B cell (primary cell): ENCODE results near the gene TMCO1. TPM values are rescaled to one million over a fixed set of nuclear protein-coding genes. Genes with fewer than 3 reads are reported as not detected.
"Not testable (repeated sequence)": the region's sequence is repeated elsewhere in the genome, so short reads cannot be mapped to it uniquely, and the experiment has no call there.

Experiments
- ATAC-seq: fragments of 200-7000 bp; cut with Tn5 transposase; one replicate; pipeline ENCODE4 v1.10.0; 2021; ENCODE audit warnings: low read depth, mild to moderate bottlenecking, moderate number of reproducible peaks, moderate library complexity
- CTCF ChIA-PET: fragments of 350-600 bp; sonication (Branson Sonifier 250); formaldehyde crosslinking; loops from one replicate; lab custom pipeline; 2021; ENCODE audit warnings: antibody characterized with exemption, inconsistent platforms; lab: Charles Lee
- POLR2A ChIA-PET: fragments of 350-600 bp; sonication (Branson Sonifier 250); formaldehyde crosslinking; loops from one replicate; lab custom pipeline; 2021; ENCODE audit warnings: antibody characterized with exemption; lab: Charles Lee
- DNase-seq: peaks from one replicate; pipeline ENCODE4 v3.0.0; 2013
- H2AFZ ChIP-seq: 2 replicates; pipeline ENCODE4 v1.6.1; 2012; ENCODE audit warnings: mild to moderate bottlenecking, low read depth, low read length; ENCODE audit not compliant: insufficient read depth, poor library complexity, severe bottlenecking
- H3K27ac ChIP-seq, 2 donors: 1 replicate in 1 of 2; 2 replicates in 1 of 2; pipeline ENCODE4 v1.5.1; 2012 to 2013; ENCODE audit warnings: low read length in 2 of 2, mild to moderate bottlenecking in 2 of 2, moderate library complexity in 1 of 2
- H3K27me3 ChIP-seq, 4 experiments: fragments of 200-600 bp in 1 of 4; sonication (generic) in 1 of 4; replicated peaks in 1 of 4; 1 replicate in 2 of 4; 2 replicates in 2 of 4; pipeline versions ENCODE4 v1.6.1 to v1.7.0; 2013 to 2016; ENCODE audit warnings: low read length in 3 of 4, mild to moderate bottlenecking in 2 of 4, mixed read lengths in 1 of 4, moderate library complexity in 1 of 4; ENCODE audit not compliant: insufficient read depth in 4 of 4, control insufficient read depth in 3 of 4; ENCODE audit errors: control extremely low read depth in 1 of 4
- H3K36me3 ChIP-seq, 2 experiments: replicated peaks in 1 of 2; 1 replicate in 1 of 2; 2 replicates in 1 of 2; pipeline versions ENCODE4 v1.6.1 to v1.7.1; 2013; ENCODE audit warnings: low read length in 1 of 2; ENCODE audit not compliant: insufficient read depth in 2 of 2, control insufficient read depth in 1 of 2; ENCODE audit errors: control extremely low read depth in 1 of 2, extremely low read depth in 1 of 2
- H3K4me1 ChIP-seq, 2 donors: fragments of 200-600 bp in 1 of 2; sonication (generic) in 1 of 2; 1 replicate in 1 of 2; 2 replicates in 1 of 2; pipeline versions ENCODE4 v1.5.1 to v1.6.1; 2013 to 2017; ENCODE audit warnings: low read length in 2 of 2; ENCODE audit not compliant: control insufficient read depth in 2 of 2, insufficient read depth in 2 of 2
- H3K4me2 ChIP-seq: replicated peaks from 2 replicates; pipeline ENCODE3; 2012; ENCODE audit warnings: mild to moderate bottlenecking, low read depth, low read length; ENCODE audit not compliant: poor library complexity, severe bottlenecking
- H3K4me3 ChIP-seq, 5 experiments: fragments of 200-600 bp in 1 of 5; sonication (generic) in 1 of 5; 1 replicate in 3 of 5; 2 replicates in 2 of 5; pipeline versions ENCODE4 v1.5.1 to v1.7.0; 2011 to 2016; ENCODE audit warnings: low read length in 4 of 5, mild to moderate bottlenecking in 4 of 5, low read depth in 2 of 5, control low read depth in 1 of 5, moderate library complexity in 1 of 5; ENCODE audit not compliant: insufficient read depth in 1 of 5; ENCODE audit errors: control extremely low read depth in 1 of 5, extremely low read depth in 1 of 5
- H3K79me2 ChIP-seq: fragments of 200-600 bp; sonication (generic); one replicate; pipeline ENCODE4 v1.6.0; 2016; ENCODE audit warnings: low read length; ENCODE audit not compliant: control insufficient read depth, insufficient read depth
- H3K9ac ChIP-seq: fragments of 200-600 bp; sonication (generic); 2 replicates; pipeline ENCODE4 v1.6.1; 2017; ENCODE audit warnings: mild to moderate bottlenecking, low read length, moderate library complexity
- H3K9me3 ChIP-seq, 3 donors: one replicate each; pipeline versions ENCODE4 v1.6.1 to v1.7.1; 2013; ENCODE audit warnings: low read length in 2 of 3; ENCODE audit not compliant: control insufficient read depth in 2 of 3, insufficient read depth in 1 of 3; ENCODE audit errors: control extremely low read depth in 1 of 3
- H4K20me1 ChIP-seq: 2 replicates; pipeline ENCODE4 v1.6.0; 2012; ENCODE audit warnings: mild to moderate bottlenecking, low read length; ENCODE audit not compliant: insufficient read depth, control insufficient read depth, poor library complexity, severe bottlenecking
- H3K27ac Mint-ChIP-seq: one replicate; pipeline ENCODE4 v1.8.0; 2021; ENCODE audit warnings: mixed read lengths
- H3K27me3 Mint-ChIP-seq: one replicate; pipeline ENCODE4 v1.8.0; 2021; ENCODE audit warnings: mixed read lengths
- H3K4me1 Mint-ChIP-seq: one replicate; pipeline ENCODE4 v1.8.0; 2021; ENCODE audit warnings: mixed read lengths
- H3K4me3 Mint-ChIP-seq: one replicate; pipeline ENCODE4 v1.8.0; 2021; ENCODE audit warnings: mixed read lengths
- H3K9me3 Mint-ChIP-seq: one replicate; pipeline ENCODE4 v1.8.0; 2022; ENCODE audit warnings: mixed read lengths; ENCODE audit not compliant: insufficient read depth
- EZH2 ChIP-seq: IDR thresholded peaks from 2 replicates; pipeline ENCODE4 v1.6.1; 2012; ENCODE audit warnings: borderline replicate concordance, low read depth, mild to moderate bottlenecking, moderate library complexity, low read length; ENCODE audit not compliant: insufficient read depth, poor library complexity, severe bottlenecking
- WGBS: methylation state at CpG from one replicate; pipeline ENCODE4 v1.1.5; 2013; ENCODE audit warnings: missing lambda C conversion rate; ENCODE audit not compliant: insufficient coverage; 5-methylcytosine and 5-hydroxymethylcytosine counted together
- intact Hi-C: fragments of 100-400 bp; cut with micrococcal nuclease; formaldehyde crosslinking; loops from one replicate; pipeline ENCODE4 v1.10.0; 2022
- polyA plus RNA-seq: library from polyadenylated mRNA; depleted of rRNA; stranded (reverse); fragments of >200 nt; gene quantifications from 2 replicates; pipeline ENCODE4 v1.2.3, GENCODE V29; 2012
- total RNA-seq, 2 donors: library from RNA; stranded (reverse); fragments of 120-200 nt in 1 of 2; gene quantifications; 1 replicate in 1 of 2; 2 replicates in 1 of 2; pipeline versions ENCODE4 v1.2.3 to v1.2.4, GENCODE V29; 2013 to 2022
- TF ChIP-seq, protein P1 (sequence below): fragments of 200-600 bp; IDR thresholded peaks from one replicate; pipeline ENCODE4 v1.8.0; 2022; ENCODE audit warnings: antibody characterized with exemption, mild to moderate bottlenecking

The TMCO1 gene
- total and polyA plus RNA-seq, 2 donors (not counting 1 experiment from before 2014, with no cell fraction given), result 16.1 to 39.5 TPM

- 60% methylated on average over 1 of the region's 4 CpGs for WGBS
- H3K9me3 ChIP-seq, result no peaks in the 10 kb centered on the region
- Mint-ChIP-seq H3K27me3 (peaks cover 5% of the 10 kb centered on the region), H3K4me3 (no peak overlapping the region), H3K4me1 (no peaks in the 10 kb centered on the region), H3K9me3 (no peaks in the 10 kb centered on the region), H3K27ac (no peak overlapping the region)
- H3K27me3 ChIP-seq, result no peaks in the 10 kb centered on the region
- H3K9ac ChIP-seq, result no peak overlapping the region
- ATAC-seq (no peak), DNase-seq (peak; percentile 59)
- no peak overlapping the region for H3K27ac ChIP-seq
- no peak for TF ChIP-seq EZH2
- TF ChIP-seq, protein P1, sequence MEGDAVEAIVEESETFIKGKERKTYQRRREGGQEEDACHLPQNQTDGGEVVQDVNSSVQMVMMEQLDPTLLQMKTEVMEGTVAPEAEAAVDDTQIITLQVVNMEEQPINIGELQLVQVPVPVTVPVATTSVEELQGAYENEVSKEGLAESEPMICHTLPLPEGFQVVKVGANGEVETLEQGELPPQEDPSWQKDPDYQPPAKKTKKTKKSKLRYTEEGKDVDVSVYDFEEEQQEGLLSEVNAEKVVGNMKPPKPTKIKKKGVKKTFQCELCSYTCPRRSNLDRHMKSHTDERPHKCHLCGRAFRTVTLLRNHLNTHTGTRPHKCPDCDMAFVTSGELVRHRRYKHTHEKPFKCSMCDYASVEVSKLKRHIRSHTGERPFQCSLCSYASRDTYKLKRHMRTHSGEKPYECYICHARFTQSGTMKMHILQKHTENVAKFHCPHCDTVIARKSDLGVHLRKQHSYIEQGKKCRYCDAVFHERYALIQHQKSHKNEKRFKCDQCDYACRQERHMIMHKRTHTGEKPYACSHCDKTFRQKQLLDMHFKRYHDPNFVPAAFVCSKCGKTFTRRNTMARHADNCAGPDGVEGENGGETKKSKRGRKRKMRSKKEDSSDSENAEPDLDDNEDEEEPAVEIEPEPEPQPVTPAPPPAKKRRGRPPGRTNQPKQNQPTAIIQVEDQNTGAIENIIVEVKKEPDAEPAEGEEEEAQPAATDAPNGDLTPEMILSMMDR, result peak; percentile 64
- no peaks in the 10 kb centered on the region for H3K36me3 ChIP-seq
- ChIA-PET CTCF (interaction anchor here (0.6 to 1.2 kb wide), 6 partner anchors 20 to 1351 kb away, joined by 3 to 5 read pairs (median 3); no protein-coding TSS in a partner anchor), POLR2A (interaction anchor here (0.7 kb wide), 1 partner anchor 113 kb away, joined by 17 read pairs; no protein-coding TSS in a partner anchor)
- H3K4me3 ChIP-seq, result no peak overlapping the region
- H2AFZ ChIP-seq, result no peak overlapping the region
- H3K4me2 ChIP-seq, result no peak overlapping the region
- H3K4me1 ChIP-seq, result no peaks in the 10 kb centered on the region
- intact Hi-C loops, result no loop called here
- no peaks in the 10 kb centered on the region for H3K79me2 ChIP-seq
- H4K20me1 ChIP-seq, result no peaks in the 10 kb centered on the region
Measured at GRCh38 chr1:165717918-165718515, 50.7 kb downstream of the TMCO1 start.

DNA sequence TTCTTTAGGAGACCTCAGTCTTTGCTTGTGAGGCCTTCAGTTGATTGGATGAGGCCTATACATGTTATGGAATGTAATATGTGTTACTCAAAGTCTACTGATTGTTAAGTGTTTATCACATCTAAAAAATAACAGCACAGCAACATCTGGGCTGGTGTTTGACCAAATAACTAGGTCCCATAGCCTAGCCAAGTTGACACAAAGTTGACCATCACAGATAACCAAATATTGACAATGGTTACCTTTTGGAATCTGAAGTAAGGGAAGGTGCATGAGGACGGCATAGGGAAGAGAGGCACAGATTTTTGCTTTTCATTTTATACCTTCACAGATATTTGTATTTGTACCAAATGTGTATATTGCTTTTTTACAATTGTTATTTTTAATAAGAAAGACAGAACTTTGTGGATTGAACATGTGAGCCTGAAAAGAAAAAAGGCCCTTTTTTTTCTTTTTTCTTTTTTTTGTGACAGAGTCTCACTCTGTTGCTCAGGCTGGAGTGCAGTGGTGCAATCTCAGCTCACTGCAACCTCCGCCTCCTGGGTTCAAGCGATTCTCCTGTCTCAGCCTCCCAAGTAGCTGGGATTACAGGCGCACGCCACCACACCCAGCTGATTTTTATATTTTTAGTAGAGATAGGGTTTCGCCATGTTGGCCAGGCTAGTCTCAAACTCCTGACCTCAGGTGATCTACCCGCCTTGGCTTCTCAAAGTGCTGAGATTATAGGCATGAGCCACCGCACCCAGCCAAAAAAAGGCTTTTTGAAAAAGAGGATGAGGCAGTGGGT, 52.2 kb downstream of the TMCO1 start:
- H3K27me3 ChIP-seq, H3K9ac ChIP-seq, H3K4me2 ChIP-seq, intact Hi-C loops, H3K27ac Mint-ChIP-seq, H3K9me3 ChIP-seq, H3K79me2 ChIP-seq, H3K4me3 ChIP-seq, ATAC-seq, H3K27ac ChIP-seq, H4K20me1 ChIP-seq, DNase-seq, H3K4me1 ChIP-seq, H2AFZ ChIP-seq, H3K4me3 Mint-ChIP-seq, H3K27me3 Mint-ChIP-seq, H3K36me3 ChIP-seq, POLR2A ChIA-PET, H3K4me1 Mint-ChIP-seq, H3K9me3 Mint-ChIP-seq: not testable (repeated sequence)
- 96% methylated on average over 3 of the region's 8 CpGs for WGBS
- CTCF ChIA-PET, result interaction anchor here (1.2 to 1.4 kb wide), 2 partner anchors 21 to 198 kb away, joined by 3 to 4 read pairs; no protein-coding TSS in a partner anchor
